Dermis microvascular lymphatic vessel endothelial cell (primary cell): ENCODE measurements around the gene THOC7. TPM values are rescaled to one million over a fixed set of nuclear protein-coding genes. Genes with fewer than 3 reads are reported as not detected.

ENCODE experiments used
- total RNA-seq: library from RNA; depleted of rRNA; stranded (reverse); fragments of >200 nt; gene quantifications from 2 replicates; pipeline ENCODE4 v1.2.1, GENCODE V29; 2014

Gene THOC7
- total RNA-seq, 1 donor from 2014 or later, result 44.0 TPM

Other genes starting within 250 kb of the THOC7 start
- not detected in 2 replicates for gene SNTN, start 211.1 kb downstream of the THOC7 start, total RNA-seq
- gene C3orf49, start 44.5 kb downstream of the THOC7 start, total RNA-seq, result not detected in 2 replicates
- gene ATXN7, start 62 bp upstream of the THOC7 start, total RNA-seq, result 5.1 and 6.8 TPM in 2 replicates
- gene SCAANT1, start 48.6 kb upstream of the THOC7 start, total RNA-seq, result not detected in 2 replicates
- 89.0 and 99.6 TPM in 2 replicates for gene PSMD6, start 159.7 kb upstream of the THOC7 start, total RNA-seq